RPMI7951 (cell line): ENCODE results near the gene DHCR24. TPM values are rescaled to one million over a fixed set of nuclear protein-coding genes. Genes with fewer than 3 reads are reported as not detected.

Source experiments
- DNase-seq: peaks from one replicate; pipeline ENCODE4 v3.0.0-alpha.2; 2012; ENCODE audit warnings: low read depth
- total RNA-seq: library from RNA; depleted of rRNA; stranded (reverse); fragments of >200 nt; shearing (Covaris generic); gene quantifications from 2 replicates; pipeline ENCODE4 v1.2.3, GENCODE V29; 2014

Gene DHCR24
- total RNA-seq, 1 experiment from 2014 or later: 67.8 TPM

DNA sequence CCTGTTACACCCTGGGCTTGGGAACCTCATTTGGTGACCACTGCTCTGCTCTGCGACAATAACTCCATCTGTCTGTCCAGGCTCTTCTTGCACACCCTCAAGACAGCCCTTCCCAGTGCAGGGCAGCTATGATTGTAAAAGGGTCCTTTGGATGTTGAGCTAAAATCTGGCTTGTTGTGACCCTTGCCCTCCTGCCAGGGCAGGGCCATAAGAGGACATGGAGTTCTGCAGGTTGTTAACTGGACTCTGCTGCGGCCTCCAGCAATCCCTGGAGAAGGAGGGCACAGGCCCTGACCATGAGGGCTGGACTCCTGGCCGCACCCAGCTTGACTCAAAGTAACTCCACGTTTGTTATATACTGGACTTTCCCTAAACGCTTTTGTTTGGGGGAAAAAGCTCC lies 41.2 kb downstream of the DHCR24 start:
- DNase-seq: no peak

DNA sequence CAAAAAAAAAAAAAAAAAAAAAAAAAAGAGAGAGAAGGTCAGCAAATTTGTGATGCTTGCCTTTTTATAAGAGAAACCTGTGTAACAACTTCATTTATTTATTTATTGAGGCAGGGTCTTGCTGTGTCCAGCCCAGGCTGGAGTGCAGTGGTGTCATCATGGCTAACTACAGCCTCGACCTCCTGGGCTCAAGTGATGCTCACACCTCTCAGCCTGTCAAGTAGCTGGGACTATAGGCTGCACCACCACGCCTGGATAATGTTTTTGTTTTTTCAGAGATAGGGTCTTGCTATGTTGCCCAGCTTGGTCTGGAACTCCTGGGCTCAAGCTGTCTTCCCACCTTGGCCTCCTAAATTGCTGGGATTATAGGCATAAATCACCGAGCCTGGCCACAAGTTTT lies 42.4 kb downstream of the DHCR24 start:
- DNase-seq: no peak

DNA sequence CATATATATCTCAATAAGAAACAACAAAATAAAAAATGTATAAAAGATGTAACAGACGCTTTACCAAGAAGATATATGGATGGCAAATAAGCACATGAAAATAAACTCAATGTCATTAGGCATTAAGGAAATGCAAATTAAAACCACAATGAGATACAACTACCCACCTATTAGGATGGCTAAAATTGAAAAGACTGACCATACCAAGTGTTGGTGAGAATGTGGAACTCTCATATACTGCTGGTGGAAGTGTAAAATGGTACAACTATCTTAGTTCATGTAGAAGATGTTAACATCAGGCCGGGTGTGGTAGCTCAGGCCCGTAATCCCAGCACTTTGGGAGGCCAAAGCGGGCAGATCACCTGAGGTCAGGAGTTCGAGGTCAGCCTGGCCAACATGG lies 43.5 kb downstream of the DHCR24 start:
- DNase-seq: no peak

DNA sequence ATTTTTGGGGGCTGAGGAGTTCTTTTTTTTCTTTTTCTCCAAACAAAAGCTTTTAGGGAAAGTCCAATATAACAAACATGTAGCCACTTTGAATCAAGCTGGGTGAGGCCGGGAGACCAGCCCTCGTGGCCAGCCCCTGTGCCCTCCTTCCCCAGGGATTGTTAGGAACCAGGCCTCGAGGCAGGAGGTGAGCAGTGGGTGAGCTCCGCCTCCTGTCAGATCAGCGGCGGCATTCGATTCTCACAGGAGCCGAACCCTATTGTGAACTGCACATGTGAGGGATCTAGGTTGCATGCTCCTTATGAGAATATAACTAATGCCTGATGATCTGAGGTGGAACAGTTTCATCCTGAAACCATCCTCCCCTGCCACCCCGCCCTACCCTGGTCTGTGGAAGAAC lies 44.0 kb downstream of the DHCR24 start:
- DNase-seq: no peak

DNA sequence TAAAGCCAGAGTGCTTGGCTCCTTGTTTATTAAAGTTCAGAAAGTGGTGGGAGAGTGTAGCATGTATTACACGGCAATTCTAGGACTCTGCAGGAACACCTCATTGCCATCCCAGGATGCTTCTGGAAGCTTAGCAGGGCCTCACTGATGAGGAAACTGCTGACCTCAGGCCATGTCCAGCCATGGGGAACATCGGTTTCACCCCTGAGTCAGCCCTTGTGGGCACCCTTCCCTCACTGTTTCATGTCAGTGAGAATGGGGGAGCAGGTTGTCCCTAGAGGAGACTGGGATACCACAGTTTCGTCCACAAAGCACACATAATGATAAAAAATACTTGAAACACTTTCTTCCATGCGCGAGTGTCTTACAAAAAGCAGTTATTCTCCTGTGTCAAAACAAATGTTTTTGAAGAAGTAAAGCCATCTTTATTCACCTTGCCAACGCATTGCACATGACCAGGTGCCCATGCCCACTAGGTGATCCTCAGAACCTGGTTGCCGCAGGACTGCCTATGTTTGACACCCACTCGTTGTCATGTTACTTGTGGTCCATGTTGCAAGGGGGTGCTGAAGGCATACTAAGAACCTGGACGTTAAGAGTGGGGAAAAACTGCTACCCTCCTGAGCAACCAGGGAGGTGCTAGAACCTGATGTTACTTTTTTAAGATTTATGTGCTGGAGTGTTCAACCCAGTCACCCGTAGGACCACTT lies 44.6 kb downstream of the DHCR24 start:
- no peak for DNase-seq

DNA sequence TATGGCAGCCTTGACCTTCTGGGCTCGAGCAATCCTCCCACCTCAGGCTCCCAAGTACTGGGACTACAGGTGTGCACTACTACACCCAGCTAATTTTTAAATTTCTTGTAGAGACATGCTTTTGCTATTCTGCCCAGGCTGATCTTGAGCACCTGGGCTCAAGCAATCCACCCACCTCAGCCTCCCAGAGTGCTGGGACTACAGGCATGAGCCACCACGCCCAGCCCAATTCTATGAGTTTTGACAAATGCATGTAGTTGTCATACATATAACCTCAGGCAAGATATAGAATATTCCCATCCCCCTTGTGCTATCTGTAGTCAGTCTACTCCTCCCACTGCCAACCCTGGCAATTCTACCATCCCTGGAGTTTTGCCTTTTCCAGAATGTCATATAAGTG lies 47.2 kb downstream of the DHCR24 start:
- no peak for DNase-seq

DNA sequence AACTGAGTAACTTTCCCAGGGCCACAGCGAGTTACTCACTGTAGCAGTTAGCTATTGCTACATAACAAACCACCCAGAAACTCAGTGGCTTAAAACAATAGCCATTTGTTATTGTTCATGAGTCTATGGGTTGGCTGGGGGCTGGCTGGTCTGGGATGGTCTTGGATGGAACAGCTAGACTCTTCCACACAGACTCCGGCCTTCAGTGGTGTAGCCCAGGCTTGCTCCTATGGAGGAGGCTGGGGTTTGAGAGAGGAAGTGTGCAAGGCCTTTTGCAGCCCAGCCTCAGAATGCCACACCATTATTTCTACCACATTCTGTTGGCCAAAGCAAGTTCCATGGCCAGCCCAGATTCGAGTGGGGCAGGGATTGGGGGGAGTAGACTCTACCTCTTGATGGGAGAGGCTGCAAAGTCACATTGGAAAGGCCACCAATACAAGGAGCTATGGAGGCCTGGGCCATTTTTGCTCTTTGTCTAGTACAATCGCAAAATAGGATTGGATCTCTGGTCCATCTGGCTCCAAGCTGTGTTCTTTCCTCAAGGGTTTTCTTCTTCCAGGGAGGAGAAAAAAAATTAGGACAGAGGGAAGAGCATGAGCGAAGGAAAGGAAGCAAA lies 48.3 kb downstream of the DHCR24 start:
- DNase-seq: no peak

DNA sequence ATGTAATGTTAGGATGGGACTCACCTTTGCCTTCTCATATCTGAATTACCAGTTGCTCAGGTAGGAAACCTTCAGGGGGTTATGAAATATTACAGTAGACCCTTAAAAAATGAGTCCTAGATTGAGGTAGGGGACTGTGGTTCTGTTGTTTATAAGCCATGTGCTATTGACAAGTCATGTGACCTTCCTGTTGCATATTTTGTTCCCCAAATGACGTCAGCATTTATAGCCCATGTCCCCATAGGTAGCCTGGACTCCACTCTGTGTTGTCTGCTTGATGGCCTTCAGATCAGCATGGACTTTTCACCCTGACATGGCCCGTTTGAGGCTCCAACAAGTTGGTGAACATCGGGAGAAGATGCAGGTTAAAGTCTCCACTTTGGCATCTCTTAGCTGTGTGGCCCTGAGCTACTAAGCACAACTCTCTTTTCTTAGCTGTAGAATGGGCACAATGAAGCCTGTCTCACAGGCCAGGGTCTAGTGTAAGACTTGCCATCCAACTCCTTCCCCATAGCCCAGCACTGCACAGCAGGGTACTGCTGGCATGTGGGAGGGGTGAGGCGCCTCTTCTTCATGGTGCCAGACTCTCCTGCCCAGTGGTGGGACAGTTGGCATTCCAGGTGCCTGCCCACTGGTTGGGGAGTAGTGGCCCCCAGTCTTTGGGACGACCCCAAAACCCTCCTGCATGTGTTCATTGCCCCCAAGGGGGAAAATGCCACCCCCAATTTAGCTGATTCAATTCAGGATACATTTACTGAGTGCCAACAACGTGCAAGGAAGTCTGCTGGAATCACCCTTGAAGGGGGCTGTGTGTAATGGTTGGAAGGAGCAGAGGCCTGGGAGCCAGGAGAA lies 49.8 kb downstream of the DHCR24 start:
- DNase-seq: no peak

DNA sequence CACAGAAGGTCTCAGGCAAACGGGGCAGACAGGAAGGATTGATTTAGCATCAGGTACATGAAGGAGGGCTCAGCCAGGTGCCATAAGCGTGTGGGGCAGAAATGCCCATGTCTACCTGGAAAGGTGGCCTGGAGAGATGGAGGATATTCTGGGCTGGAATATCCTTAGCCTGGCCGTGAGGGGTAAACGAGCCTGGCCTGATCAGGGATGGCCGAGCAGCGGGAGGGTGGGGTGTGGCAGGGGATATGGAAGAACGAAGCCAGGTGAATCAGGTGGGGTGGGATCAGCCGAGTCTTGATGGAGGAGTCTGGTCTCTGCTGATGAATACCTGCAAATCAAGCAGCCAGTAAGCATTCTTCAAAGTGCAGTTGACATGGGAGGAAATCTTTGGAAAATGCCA lies 50.4 kb downstream of the DHCR24 start:
- DNase-seq: no peak

DNA sequence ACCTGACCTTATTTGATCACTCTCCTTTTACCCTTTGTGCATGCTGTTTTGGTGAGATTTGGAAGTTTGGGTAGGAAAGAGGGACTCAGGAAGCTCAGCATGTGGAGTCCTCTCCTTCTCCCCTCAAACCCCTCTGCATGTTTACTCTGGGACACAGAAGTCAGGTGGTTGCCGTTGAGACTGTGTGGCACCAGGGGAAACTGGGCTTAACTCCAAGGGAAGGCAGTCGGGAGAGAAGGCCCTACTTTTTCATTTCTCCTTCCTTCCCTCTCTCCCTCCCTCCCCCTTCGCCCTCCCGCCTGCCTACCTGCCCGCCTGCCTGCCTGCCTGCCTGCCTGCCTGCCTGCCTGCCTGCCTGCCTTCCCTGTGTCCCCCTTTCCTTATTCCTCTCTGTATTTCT lies 51.0 kb downstream of the DHCR24 start:
- no peak for DNase-seq

DNA sequence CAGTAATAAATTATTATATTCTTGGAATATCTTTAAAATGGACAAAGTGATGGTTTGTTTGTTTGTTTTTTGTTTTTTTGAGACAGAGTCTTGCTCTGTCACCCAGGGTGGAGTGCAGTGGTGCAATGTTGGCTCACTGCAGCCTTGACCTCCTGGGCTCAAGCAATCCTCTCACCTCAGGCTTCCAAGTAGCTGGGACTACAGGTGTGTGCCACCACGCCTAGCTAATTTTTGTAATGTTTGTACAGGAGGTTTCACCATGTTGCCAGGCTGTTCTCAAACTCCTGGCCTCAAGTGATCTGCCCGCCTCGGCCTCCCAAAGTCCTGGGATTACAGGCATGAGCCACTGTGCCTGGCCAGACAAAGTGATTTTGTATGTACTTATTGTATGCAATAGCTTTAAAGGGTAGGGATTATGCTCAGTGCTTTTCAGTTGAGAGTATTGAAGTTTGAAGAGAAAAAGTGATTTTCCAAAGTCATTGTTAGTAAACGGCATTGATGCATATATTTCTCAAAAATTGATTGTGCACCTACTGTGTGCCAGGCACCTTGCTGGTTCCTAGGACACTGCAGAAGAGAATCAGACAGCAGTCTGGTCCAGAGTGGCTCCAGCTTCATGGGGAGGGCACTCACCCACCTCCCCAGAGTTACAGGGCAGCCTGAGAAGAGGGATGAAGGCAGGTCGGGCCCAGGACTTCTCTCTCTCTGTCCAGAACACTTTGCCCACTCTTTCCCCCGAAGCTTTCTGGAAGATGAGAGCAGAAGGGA lies 51.7 kb downstream of the DHCR24 start:
- DNase-seq: no peak

DNA sequence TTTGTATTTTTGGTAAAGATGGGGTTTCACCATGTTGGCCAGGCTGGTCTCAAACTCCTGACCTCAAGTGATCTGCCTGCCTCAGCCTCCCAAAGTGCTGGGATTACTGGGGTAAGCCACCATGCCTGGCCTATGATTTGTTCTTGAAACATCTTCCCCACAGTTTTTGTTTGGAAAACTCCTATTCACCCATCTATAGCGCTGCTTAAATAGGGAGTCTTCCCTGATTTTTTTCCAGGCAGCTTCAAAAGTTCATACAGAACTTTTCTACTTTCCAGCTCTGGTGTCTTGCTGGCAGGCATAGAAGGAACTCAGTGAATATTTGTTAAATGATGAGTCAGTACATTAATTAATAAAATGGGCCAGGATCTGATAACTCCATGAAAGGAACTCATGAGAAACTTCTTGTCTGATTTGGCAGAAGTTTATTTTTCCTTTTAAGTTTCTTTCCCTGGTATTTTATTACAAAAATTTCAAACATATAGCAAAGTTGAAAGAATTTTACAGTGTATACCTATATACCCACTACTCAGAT lies 52.9 kb downstream of the DHCR24 start:
- no peak for DNase-seq

DNA sequence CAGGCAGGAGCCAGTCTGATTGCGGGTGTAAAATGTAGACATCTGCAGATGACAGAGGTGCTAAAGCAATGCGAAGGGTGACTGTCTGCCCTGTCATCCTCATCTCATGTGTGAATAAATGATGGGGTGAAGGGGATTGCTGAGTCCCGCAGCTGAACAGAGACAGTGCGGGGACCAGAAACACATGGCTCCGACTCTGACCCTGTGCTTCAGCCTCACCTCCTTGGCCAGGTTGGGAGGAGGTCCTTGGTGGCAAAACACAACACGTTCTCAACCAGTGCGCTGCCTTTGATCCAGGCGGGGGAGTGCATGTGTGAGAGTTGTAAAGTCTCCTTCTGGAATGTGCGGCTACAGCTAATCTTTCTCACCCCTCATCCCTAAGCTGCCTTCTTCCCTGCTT lies 53.9 kb downstream of the DHCR24 start:
- no peak for DNase-seq

DNA sequence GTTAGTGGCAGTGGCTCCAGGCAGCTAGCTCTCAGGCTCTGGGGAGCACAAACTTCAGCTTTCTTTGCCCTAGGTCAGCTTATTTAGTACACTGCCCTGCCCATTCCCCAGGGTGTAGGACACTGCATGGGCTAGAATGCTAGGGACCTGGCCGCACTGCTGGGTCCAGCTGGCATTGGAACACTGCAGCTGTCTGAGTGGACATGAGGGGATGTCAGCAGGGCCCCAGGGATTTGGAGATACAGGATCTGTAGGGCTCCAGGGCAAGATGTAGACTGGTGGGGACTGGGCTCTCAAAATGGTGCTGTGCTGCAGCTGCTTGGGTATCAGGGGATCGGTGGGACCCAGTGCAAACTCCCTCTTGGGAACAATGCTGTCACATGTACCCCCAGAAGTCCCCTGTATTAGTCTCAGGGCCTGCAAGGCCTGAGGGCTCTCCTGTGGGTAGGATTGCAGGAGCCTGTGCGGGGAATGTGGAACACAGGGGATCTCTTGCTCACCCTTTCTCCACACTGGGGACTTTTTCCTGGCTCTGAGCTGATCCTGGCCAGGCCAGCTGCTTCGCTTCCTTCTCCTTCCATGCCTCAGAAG lies 60.7 kb downstream of the DHCR24 start:
- no peak for DNase-seq

DNA sequence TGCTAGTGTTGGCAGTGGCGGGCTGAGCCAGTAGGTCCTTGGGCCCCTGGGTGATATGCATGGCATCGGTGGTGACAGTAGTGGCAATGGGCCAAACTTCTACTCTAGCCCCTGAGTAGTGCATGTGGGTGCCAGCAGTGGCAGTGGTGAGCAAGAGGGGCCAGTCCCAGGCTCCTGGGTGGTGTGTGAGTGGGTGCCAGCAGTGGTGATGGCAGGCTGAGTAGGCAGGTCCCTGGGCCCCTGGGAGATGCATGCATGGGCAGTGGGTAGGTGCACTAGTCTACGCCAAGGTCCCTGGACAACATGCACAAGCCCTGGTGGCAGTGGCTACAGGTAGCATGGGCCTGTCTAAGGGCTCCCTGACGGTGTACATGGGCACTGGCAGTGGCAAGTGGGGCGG lies 61.3 kb downstream of the DHCR24 start:
- DNase-seq: no peak

DNA sequence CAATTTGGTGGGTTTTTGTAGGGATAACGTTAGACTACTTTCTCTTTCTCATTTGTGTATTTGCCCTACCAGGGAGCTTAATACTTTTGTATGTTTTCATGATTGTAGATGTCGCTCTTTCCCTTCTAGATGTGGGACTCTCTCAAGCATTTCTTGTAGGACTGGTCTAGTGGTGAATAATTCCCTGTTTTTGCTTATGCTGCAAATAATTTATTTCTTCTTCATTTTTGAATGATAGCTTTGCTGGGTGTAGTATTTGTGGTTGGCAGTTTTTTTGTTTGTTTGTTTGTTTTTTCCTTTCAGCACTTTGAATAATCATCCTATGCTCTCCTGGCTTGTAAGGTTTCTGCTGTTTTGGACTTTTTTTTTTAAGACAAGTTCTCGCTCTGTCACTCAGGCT lies 63.3 kb downstream of the DHCR24 start:
- no peak for DNase-seq

DNA sequence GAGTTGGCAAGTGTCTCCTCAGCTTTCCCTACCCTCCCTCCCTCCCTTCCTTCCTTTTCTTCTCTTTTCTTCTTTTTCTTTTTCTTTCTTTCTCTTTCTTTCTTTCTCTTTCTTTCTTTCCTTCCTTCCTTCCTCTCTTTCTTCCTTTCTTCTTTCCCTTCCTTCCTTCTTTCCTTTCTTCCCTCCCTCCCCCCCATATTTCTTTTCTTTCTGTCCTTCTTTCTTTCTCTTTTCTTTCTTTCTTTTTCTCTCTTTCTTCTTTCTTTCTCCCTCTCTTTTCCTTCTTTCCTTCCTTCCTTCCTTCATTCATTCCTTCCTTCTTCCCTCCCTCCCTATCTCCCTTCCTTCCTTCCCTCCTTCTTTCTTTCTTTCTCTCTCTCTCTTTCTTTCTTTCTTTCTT lies 67.3 kb downstream of the DHCR24 start:
- DNase-seq: no peak

DNA sequence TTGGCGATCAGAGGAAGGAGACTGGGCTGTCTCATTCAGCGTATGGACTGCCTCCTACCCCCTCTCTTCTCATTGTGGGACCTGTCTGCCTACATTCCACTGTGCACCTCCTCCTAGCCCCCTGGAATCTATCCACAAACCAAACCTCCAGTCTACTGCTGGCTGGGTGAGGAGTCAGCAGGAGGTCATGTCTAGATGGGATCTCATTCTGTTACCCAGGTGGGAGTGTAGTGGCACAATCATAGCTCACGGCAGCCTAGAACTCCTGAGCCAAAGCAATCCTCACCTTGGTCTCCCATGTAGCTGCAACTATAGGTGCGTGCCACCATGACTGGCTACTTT lies 67.8 kb downstream of the DHCR24 start:
- DNase-seq: no peak

DNA sequence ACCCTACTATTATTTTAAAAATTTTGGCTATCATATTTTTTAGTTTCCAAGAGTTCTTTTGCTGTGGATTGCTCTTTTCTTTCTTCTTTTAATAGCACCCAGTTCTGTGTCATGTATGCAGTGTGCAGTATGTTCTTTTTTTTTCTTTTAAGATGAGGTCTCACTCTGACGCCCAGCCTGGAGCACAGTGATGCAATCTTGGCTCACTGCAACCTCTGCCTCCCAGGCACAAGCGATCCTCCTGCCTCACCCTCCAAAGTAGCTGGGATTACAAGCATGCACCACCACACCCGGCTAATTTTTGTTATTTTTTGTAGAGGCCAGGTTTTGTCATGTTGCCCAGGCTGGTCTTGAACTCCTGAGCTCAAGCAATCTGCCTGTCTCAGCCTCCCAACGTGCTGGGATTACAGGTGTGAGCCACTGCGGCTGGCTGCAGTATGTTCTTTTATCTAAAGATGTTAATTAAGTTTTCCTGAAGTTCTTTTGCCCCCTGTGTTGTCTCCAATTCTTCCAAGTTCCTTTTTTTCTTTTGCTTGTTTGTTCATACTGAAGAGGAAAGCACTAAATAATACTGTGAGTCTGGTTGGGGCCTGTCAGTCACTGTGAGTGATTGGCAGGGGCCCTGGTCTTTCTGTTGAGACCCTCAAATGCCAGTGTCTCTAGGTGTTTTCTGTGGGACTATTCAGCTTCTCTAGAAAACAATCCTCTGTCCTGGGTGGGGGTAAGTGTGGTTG lies 68.4 kb downstream of the DHCR24 start:
- DNase-seq: no peak

DNA sequence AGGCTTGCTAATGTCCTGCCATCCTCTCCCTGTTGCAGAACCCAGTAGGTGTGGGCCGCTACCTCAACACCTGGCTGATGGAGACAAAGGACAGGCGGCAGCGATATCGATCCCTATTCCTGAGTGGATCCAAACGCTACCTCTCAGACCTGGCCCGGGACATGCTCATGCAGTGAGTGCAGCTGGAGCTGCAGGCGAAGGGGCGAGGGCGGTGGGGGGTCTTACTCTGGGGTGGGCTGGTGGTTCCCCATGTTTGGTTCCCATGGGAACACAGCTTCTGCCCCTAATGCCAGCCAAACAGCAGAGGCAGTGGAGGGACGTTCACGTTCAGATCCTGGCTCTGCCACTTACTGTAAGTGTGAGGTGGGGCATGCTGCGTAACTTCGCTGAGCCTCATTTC lies 70.0 kb downstream of the DHCR24 start:
- no peak for DNase-seq

DNA sequence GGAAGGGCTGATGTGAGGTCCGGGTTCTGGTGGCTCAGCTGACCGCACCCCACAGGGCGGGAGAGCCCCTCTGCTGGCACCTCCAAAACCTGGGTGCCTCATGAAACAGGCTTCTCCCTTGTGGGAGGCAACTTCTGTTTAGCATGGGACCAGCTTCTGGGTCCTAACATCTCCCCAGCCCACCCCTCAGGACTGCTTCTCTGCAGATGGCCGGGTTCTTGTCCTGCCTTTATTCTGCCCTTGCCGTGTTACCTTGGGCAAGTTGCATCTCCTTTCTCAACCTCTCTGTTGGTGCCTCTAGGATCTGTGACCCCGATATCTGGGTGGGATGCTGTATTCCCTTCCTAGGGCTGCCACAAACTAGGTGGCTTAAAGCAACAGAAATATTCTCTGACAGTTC lies 70.9 kb downstream of the DHCR24 start:
- no peak for DNase-seq
